Measurements from ENCODE around the gene PP2D1.
"Not testable (repeated sequence)": the region's sequence is repeated elsewhere in the genome, so short reads cannot be mapped to it uniquely, and the experiment has no call there.

Gene PP2D1

DNA sequence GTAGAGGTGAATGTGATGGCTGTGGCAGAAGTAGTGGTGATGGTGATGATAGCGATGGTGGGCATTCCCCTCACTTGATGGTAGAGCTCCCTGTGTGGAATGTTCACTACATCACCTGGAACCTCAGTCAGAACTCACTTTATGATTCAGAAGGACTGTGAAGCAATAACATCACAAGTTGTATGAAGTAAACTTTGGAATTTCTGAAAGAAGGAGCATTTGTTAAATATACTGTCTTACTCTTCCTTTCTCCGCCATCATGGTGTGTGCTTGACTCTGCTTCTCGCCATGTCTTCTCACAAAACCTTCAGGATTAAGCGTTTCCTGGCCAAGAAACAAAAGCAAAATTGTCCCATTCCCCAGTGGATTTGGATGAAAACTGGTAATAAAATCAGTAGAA lies at the start of gene PP2D1:
PP2D1 (minus strand) TSS at position 101 of the 400 bp plus-strand sequence. CDS start 192 bp downstream, outside the sequence.
- DNase-seq (ENCODE audit: low spot score), result no peak

DNA sequence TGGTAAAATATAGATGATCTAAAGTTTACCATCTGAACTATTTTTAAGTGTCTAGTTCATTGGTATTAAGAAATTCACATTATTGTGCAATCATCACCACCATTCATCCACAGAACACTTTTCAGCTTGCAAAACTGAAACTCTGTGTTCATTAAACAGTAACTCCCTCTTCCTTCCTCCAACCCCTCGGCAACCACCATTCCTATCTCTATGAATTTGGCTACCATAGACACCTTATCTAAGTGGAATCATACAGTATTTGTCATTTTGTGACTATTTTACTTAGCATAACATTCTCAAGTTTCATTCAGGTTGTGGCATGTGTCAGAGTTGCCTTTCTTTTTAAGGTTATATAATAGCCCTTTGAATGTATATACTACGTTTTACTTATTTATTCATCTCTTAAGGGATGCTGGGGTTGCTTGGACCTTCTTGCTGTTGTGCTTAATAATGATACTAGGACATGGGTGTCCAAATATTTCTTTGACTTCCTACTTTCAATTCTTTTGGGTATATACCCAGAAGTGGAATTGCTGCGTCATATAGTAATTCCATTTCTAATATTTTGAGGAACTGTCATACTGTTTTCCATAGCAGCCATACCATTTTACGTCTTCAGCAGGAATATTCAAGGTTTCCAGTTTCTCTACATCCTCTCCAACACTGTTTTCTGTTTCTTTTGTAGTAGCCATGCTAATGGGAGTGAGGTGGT lies 49.1 kb upstream of the PP2D1 start:
- DNase-seq (ENCODE audit: low spot score), result no peak

GRCh38 chr3:20059929-20060328 lies 47.9 kb upstream of the PP2D1 start:
- no peak for DNase-seq (ENCODE audit: low spot score)

DNA sequence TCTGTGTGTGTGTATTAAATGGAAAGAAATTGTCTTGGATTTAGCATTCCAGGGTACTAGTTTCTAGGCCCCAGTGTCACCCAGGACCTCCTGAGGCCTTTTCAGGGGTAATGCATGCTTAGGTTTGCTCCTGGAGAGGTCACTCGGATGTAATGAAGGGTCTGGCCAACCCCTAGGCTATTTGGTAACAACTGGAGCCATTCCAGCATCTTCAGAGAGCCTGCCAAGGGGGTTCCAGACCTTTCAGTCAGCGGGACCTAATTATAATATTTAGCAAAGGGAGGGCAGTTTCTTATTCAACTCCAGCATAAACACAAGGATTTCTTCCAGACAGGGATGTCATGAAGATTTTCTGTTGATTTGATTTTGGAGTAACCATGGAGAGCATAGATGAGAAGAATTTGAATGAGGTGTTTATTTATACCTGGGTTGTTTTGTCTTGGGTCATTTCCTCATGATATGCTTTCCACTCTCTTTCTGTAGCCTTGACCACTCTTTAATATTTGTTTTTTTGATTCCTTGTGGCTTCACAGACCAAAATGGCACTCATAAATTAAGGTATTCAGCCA lies 45.6 kb upstream of the PP2D1 start:
- DNase-seq (ENCODE audit: low spot score), result no peak

GRCh38 chr3:20056725-20057611 lies 44.9 kb upstream of the PP2D1 start:
- peak; percentile 32 for DNase-seq (ENCODE audit: low spot score)

DNA sequence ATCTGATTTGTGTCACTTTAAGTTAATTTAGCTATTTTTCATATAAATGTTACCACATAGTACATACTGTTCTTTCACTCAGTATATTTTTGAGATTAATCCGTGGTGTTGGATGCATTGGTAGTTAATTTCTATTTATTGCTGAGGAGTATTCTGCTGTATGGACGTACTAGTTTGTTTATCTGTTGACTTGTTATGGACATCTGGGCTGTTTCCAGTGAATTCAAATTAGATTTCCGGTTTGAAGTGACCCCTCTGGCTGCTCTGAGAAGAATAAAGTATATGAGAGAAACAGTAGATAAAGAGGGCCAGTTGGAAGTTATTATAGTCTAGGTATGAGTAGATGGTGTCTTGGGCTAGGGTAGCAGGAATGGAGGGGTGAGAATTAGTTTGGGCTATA lies 43.8 kb upstream of the PP2D1 start:
- no peak for DNase-seq (ENCODE audit: low spot score)

DNA sequence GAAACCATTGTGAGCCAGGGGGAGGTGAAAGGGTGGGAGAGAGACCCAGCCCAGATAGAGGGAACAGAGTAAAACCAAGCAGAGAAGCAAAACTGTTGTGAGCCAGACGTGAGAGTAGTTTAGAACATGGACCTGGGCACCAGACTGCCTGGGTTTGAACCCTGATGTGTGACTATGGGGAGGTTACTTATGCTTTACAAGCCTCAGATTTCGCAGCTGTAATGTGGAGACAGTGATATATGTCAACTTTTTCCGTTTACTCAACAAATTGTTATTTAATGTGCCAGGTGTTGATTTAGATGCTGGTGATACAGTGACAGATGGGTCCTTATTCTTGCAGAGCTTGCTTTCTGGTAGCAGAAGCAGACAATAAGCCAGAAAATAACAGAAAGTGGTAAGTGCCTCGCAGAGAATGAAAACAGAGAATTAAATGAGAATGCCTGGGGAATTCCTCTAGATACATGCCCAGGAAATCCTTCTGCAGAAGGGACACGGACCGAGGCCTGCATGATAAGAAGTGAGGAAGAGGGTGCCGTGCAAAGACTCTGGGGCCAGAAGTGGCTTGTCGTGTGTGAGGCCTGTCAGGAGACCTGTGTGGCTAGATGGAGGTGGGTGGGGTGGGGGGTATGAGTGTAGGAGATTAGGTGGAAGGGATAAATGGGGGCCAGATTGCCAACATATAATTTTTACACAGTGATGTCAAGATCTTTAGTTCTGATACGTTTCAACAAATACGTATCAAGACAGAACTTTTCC lies 43.1 kb upstream of the PP2D1 start:
- DNase-seq (ENCODE audit: low spot score), result no peak

DNA sequence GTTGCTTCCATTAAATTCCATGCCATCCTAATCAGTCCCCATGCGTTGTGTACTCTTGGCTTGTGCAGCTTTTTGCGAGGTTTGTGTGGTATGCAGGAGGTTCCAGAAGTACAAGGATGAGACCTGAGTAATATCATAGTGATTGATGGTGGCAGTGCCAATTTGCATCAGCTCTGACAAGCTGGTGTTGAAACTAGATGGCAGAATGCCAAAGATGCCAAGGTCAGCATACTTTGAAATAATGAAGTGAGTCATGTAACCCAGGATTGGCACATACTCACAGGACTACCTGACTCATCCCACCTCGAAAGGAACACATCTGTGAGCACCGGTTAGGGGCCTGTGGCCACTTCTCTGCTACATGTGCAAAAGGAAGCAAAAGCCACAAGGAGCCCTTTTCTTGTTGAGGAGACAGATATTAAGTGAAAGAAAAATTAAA lies 42.5 kb upstream of the PP2D1 start:
- peak; percentile 36 for DNase-seq (ENCODE audit: low spot score)

GRCh38 chr3:20052851-20053250 lies 40.8 kb upstream of the PP2D1 start:
- no peak for DNase-seq (ENCODE audit: low spot score)

- DNase-seq (ENCODE audit: low spot score), result no peak
Observed at GRCh38 chr3:20051123-20051806, 39.2 kb upstream of the PP2D1 start.

DNA sequence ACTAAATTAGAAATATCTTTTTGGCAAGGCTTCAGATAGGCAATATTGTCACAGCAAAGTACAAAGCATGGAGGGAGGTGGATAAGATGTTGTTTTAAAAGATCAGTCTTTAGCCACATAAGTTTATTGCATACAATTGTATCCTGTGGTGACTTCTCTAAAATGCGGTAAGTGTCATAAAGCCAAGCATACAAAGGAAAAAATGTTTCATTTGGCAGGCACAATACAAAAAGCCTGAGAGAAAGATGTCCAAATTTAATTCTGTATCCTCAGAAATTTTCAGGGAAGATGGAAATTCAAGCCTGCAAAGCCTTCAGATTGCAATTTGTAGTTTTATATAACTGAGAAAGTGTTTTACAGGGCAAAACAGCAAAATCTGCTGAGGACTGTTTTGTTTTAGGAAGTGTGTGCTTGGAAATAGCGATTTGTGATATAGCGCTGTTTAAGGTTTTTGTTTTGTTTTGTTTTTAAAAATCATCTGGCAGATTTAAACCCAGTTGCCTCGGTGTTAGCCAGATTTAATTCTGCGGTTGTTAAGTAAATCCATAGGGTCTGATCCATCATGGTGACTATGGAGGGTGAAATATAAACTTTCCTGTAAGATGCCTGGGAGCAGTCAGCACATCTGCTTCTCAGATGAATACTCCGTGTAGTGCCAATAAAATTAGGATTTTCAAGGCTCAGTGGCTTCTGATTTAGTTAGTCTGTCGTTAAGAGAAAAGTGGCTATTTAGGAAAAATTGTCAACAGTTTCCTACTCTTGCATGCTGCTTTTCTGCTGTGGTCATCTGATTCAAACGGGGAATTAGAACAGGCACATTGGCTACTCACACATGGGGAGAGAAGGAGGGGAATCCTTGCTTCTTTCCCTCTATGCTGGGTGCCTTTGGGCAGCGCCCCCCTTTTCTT lies 36.2 kb upstream of the PP2D1 start:
- no peak for DNase-seq (ENCODE audit: low spot score)

DNA sequence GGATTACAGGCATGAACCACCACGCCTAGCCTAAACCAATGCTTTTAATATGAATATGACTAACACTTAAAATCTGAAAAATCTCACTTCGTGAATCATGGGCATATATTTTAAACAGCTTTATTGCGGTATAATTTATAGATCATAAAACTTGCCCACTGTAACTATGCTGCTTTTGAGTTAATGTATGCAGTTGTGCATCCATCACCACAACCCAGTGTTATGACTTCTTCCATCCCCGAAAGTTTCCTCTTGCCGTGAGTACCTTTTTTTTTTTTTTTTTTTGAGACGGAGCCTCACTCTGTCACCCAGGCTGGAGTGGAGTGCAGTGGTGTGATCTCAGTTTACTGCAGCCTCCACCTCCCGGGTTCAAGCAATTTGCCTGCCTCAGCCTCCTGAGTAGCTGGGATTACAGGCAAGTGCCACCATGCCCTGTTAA lies 35.3 kb upstream of the PP2D1 start:
- no peak for DNase-seq (ENCODE audit: low spot score)

DNA sequence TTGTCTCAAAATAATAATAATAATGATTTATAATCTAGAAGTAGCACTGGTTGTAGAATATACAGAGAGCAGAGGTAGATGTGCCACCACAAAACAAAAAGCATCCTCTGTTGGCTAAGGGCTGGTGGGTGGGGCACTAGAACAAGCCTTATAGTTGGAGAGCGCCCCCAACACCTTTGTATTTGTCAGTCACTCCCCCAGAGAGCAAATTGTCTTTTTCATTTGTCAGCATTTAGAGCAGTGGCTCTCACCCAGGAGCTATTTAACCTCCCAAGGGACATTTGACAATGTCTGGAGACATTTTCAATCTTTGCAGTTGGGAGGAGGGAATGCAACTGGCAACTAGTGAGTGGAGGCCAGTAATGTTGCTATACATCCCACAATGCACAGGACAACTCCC lies 34.5 kb upstream of the PP2D1 start:
- no peak for DNase-seq (ENCODE audit: low spot score)

- DNase-seq (ENCODE audit: low spot score), result not testable (repeated sequence)
Observed at GRCh38 chr3:20045141-20045540, 33.1 kb upstream of the PP2D1 start.

- no peak for DNase-seq (ENCODE audit: low spot score)
Observed at GRCh38 chr3:20043825-20044224, 31.8 kb upstream of the PP2D1 start.

DNA sequence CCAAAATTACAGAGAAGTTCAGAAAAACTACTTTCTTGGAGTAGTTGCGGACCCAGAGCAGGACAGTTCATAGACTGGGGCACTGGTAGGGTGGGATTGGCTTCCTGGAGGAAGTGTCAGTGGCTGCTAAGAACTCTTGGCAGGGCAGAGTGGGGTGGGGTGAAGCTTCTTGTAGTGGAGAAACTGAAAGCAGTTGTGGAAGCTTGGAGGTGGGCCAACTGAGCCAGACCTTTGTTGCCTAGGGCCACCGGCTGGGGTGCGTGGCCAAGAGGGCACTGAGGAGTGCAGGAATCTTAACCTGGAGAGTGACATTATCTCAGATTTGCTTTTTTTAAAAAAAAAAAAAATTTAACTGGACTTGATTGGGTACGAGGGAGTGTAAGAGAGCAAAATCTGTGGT lies 31.3 kb upstream of the PP2D1 start:
- DNase-seq (ENCODE audit: low spot score), result no peak

DNA sequence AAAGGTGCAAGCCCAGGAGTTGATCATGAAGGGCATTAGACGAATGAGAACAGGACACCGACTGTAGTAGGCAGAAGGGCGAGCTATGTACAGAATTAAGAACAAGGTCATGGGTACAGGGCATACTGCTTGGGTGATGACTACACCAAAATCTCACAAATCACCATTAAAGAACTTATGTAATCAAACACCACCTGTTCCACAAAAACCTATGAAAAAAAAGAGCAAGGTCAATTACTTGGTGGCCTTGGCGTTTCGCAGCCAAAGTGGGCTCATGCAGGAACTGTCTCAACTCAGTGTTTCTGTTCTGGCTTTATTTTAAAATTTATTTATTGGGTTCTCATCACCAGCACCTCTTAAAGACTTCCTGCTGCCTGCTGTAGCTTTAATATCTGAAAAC lies 30.3 kb upstream of the PP2D1 start:
- no peak for DNase-seq (ENCODE audit: low spot score)

- DNase-seq (ENCODE audit: low spot score), result peak; percentile 77
Observed at GRCh38 chr3:20041197-20041780, 29.2 kb upstream of the PP2D1 start.

GRCh38 chr3:20040548-20041196 lies 28.6 kb upstream of the PP2D1 start:
- peak; percentile 80 for DNase-seq (ENCODE audit: low spot score)

All from AG08396 (cell line).